ACC112 (cell line): ENCODE measurements around the gene UBXN4.
"Not testable (repeated sequence)": the region's sequence is repeated elsewhere in the genome, so short reads cannot be mapped to it uniquely, and the experiment has no call there.

Experiments
- H2AFZ ChIP-seq: fragments of 200-600 bp; sonication (generic); one replicate; pipeline ENCODE4 v1.6.0; 2017; ENCODE audit warnings: antibody characterized with exemption, low read length; ENCODE audit not compliant: unreplicated experiment
- H3K27ac ChIP-seq: fragments of 200-600 bp; sonication (generic); 2 replicates; pipeline ENCODE4 v1.5.1; 2014; ENCODE audit warnings: low read depth, mild to moderate bottlenecking, antibody characterized with exemption, low read length, moderate library complexity
- H3K27me3 ChIP-seq: fragments of 200-600 bp; sonication (generic); 2 replicates; pipeline ENCODE4 v1.6.1; 2014; ENCODE audit warnings: mild to moderate bottlenecking, antibody characterized with exemption, low read length, moderate library complexity, mixed read lengths; ENCODE audit not compliant: insufficient read depth
- H3K36me3 ChIP-seq: fragments of 200-600 bp; sonication (generic); 2 replicates; pipeline ENCODE4 v1.6.1; 2016; ENCODE audit warnings: mild to moderate bottlenecking, antibody characterized with exemption, low read length, moderate library complexity, mixed read lengths; ENCODE audit not compliant: insufficient read depth
- H3K4me1 ChIP-seq: fragments of 200-600 bp; sonication (generic); one replicate; pipeline ENCODE4 v1.6.1; 2016; ENCODE audit warnings: low read length, mixed read lengths; ENCODE audit not compliant: insufficient read depth, unreplicated experiment, control insufficient read depth
- H3K4me3 ChIP-seq: fragments of 200-600 bp; sonication (generic); 2 replicates; pipeline ENCODE4 v1.5.1; 2014; ENCODE audit warnings: mild to moderate bottlenecking, low read depth, low read length
- H3K79me2 ChIP-seq: fragments of 200-600 bp; sonication (generic); one replicate; pipeline ENCODE4 v1.6.0; 2016; ENCODE audit warnings: low read length; ENCODE audit not compliant: control insufficient read depth, unreplicated experiment, insufficient read depth

Gene UBXN4

DNA sequence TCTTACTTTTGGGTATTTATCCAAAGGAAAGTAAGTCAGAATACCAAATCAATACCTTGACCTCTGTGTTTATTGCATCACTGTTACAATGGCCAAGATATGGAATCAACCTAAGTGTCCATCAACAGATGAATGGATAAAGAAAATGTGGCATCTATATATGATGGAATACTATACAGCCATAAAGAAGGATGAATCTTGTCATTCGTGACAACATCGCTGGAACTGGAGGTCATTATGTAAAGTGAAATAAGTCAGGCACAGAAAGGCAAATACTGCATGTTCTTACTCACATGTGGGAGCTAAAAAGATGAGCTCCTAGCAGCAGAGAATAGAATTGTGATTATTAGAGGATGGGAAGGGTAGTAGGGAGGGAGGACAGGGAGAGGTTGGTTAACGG, 60.7 kb downstream of the UBXN4 start:
- H3K27me3 ChIP-seq = no peaks in the 10 kb centered on the region
- H3K4me3 ChIP-seq = no peak overlapping the region
- H2AFZ ChIP-seq = no peak overlapping the region

DNA sequence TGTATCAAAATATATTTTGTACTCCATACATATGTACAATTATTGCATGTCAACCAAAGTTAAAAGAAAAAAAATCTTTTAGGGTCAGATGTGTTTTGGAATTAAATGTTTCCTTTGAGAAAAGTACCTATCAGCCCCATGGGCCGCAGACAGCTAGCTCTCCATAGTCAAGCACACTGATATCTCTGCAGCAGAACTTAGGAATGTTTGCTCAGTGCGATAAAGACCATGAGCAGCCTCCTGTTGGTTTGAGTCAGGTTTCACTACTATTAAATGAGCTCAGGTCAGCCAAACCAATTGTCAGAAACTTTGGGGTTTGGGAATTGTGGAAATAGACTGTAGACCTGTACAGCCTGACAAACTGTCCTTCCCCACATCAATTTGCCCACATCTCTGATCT, 61.6 kb downstream of the UBXN4 start:
- Histone ChIP-seq H3K4me1 (no peaks in the 10 kb centered on the region), H3K36me3 (no peaks in the 10 kb centered on the region), H3K4me3 (no peak overlapping the region), H3K79me2 (no peaks in the 10 kb centered on the region), H2AFZ (no peak overlapping the region), H3K27me3 (no peaks in the 10 kb centered on the region; the same call in 1 of the 2 replicates), H3K27ac (no peak overlapping the region)

More for the DNA sequence above, 60.7 kb downstream of the UBXN4 start:
- no peaks in the 10 kb centered on the region for H3K79me2 ChIP-seq
- H3K36me3 ChIP-seq = no peaks in the 10 kb centered on the region
- no peak overlapping the region for H3K27ac ChIP-seq
- H3K4me1 ChIP-seq = no peaks in the 10 kb centered on the region

DNA sequence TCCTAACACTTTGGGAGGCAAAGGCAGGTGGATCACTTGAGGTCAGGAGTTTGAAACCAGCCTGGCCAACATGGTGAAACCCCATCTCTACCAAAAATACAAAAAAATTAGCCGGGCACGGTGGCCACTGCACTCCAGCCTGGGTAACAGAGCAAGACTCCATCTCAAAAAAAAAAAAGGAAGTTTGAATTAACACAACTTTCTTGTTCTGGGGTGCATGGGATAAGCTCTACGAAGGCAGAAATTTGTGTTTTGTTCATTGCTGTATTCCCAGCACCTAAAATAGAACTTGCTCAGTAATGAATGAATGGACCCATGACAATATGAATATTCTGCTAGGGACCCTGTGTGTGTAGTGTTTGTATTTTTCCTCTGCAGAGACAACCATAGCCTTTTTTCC, 66.2 kb downstream of the UBXN4 start:
- not testable (repeated sequence) for H3K27me3 ChIP-seq, H3K4me3 ChIP-seq, H3K79me2 ChIP-seq, H3K27ac ChIP-seq, H2AFZ ChIP-seq, H3K36me3 ChIP-seq, H3K4me1 ChIP-seq

DNA sequence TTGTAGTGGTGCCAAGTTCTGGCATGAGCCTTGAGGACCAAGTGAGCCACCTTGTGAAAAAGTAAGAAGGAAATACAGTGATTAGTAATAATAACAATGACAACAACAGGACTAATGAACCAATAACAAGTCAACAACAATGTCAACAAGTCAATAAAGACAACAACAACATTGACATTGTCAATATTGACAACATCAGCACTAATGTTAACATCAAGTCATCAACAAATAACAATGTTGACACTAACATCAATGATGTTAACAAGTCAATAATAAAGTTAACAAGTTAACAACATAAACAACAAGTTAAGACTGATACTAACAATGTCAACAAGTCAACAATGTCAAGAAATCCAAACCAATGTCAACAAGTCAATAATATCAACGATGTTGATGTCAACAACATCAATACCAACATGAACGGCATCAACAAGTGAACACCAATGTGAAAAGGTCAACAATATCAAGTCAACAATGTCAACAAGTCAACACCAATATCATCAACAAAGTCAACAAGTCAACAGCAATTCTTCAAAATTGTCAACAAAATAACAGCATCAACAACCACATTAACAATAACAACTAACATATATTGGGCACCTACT, 71.4 kb downstream of the UBXN4 start:
- H3K79me2 ChIP-seq = no peaks in the 10 kb centered on the region
- no peaks in the 10 kb centered on the region for H3K36me3 ChIP-seq
- no peak overlapping the region for H3K27ac ChIP-seq
- no peak overlapping the region for H3K4me3 ChIP-seq
- H3K4me1 ChIP-seq = no peaks in the 10 kb centered on the region
- no peak overlapping the region for H2AFZ ChIP-seq
- H3K27me3 ChIP-seq = peaks cover 3% of the 10 kb centered on the region; the same call in 1 of the 2 replicates

DNA sequence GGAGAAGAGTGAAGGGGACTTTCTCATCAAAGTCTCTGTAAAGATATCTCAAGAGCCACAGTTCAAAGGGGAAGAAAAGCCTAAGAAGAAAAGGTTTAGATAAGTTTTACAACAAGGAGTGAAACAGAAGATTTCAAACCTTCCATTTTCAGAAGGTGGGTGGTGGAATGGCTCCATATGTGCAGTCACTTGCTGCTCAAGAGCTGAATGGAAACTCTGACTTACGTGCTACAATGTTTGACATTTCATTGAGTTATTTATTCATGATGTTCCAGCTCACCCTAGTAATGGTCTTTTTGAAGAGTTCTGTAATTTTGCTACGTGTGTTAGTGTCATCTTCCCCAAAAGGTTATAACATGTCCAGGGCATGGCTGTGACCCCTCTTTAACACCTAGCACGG, 73.6 kb downstream of the UBXN4 start:
- Histone ChIP-seq H3K4me3 (no peak overlapping the region), H3K79me2 (no peaks in the 10 kb centered on the region), H3K27ac (no peak overlapping the region), H2AFZ (no peak overlapping the region), H3K36me3 (no peaks in the 10 kb centered on the region), H3K4me1 (peaks cover 5% of the 10 kb centered on the region), H3K27me3 (peaks cover 3% of the 10 kb centered on the region; the same call in 1 of the 2 replicates)

DNA sequence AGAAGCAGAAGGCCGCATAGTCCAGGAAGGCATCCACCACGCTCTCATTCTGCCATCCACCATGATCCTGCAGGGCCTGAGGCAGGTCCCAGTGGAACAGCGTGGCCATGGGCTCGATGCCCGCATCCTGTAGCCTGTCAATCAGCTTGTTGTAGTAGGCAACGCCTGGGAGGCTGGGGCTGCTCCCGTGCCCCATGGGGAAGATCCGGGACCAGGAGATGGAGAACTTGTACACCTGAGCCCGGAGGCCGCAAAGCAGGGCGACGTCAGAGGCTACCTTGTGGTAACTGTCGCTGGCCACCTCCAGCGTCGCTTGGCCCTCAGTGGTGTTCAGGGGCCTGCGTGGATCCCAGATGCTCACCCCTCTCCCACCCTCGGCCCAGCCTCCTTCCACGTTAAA, 75.8 kb downstream of the UBXN4 start:
- Histone ChIP-seq H3K27me3 (peaks cover 7% of the 10 kb centered on the region; the same call in 1 of the 2 replicates), H3K4me3 (no peak overlapping the region), H2AFZ (no peak overlapping the region), H3K79me2 (no peaks in the 10 kb centered on the region), H3K4me1 (peaks cover 6% of the 10 kb centered on the region), H3K27ac (no peak overlapping the region), H3K36me3 (no peaks in the 10 kb centered on the region)

DNA sequence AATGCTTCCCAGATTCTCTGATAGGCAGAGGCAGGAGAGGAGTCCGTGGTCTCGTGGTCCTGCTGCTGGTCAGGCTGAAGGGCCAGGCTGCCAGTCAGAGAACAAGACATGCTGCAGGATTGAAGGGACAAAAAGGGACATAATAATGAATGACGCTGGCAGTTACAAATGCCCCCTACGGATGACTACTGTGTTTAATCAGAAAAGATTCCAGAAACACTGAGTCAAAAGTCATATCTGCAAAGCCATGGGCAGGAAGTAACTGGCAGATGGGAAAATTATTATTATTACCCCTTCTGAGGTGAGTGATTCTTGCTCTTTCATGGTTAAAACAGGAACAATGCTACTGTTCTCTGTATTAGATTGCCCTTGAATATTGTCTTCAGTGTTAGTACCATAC, 76.3 kb downstream of the UBXN4 start:
- H3K36me3 ChIP-seq = no peaks in the 10 kb centered on the region
- H2AFZ ChIP-seq = no peak overlapping the region
- no peak overlapping the region for H3K27ac ChIP-seq
- peaks cover 6% of the 10 kb centered on the region for H3K4me1 ChIP-seq
- peaks cover 7% of the 10 kb centered on the region; the same call in 1 of the 2 replicates for H3K27me3 ChIP-seq
- H3K79me2 ChIP-seq = no peaks in the 10 kb centered on the region
- no peak overlapping the region for H3K4me3 ChIP-seq

DNA sequence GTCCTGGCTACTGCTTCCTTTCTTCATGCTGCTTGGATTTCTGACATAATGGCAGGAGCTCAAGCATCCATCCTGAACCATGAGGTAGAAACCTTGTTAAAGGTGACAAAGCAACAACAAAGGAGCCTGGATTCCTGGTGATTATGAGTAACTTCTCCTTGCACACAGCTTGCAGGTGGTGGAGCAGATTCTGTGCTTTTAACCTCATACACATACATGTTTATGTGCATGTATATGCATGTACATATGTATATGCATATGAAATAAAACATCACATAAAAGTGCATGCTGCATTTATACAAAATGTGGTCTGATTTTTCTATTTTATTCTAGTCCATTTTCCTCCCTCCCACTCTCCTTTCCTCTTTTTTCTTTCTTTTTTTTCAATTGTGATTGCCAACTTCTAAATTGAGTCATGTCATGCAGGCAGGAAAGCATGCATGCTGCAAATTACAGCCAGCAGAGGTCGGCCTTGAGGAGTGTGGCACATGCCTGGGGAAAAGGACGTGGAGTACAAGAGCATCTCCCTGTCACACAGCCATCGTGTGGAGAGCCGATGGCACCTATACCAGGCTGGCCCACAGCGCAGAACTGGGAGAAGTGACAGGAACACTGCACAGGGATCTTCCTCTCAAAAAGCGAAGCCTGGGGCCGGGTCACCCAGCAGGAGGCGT, 77.4 kb downstream of the UBXN4 start:
- Histone ChIP-seq H3K4me3 (no peak overlapping the region), H3K4me1 (peaks cover 6% of the 10 kb centered on the region), H3K27me3 (peaks cover 7% of the 10 kb centered on the region; the same call in 1 of the 2 replicates), H3K27ac (no peak overlapping the region), H3K79me2 (no peaks in the 10 kb centered on the region), H2AFZ (no peak overlapping the region), H3K36me3 (no peaks in the 10 kb centered on the region)

DNA sequence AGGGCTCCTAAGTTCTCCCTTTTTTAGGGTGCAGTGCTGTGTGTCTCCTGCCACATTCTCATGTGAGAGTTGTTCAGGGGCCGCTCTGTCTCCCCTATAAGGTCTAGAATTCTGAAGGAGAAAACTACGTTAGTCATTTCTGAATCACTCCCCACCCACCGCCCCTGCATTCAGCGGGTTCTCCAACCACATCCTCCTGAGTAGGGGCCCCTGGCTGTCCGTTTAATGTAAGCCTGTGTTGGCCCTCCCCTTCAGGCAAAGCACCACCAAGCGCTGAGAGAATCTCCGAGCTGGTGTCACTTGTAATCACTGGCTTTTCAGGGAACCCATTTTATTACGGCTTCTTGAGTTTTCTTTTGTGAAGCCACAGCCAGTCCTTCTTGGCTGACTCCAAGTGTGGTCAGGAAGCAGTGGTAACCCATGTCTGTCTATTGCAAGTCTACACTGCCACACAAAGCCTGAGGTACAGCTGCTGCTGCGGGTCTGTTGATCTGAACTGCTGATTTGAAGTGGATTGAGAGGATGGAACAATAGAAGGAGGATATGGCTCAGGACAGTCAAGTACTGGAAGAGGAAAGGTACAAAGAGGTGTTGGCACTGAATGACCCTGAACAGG, 78.5 kb downstream of the UBXN4 start:
- H3K27me3 ChIP-seq = peaks cover 7% of the 10 kb centered on the region; the same call in 1 of the 2 replicates
- no peaks in the 10 kb centered on the region for H3K79me2 ChIP-seq
- peaks cover 6% of the 10 kb centered on the region for H3K4me1 ChIP-seq
- H3K36me3 ChIP-seq = no peaks in the 10 kb centered on the region
- H3K4me3 ChIP-seq = no peak overlapping the region
- no peak overlapping the region for H2AFZ ChIP-seq
- H3K27ac ChIP-seq = no peak overlapping the region

DNA sequence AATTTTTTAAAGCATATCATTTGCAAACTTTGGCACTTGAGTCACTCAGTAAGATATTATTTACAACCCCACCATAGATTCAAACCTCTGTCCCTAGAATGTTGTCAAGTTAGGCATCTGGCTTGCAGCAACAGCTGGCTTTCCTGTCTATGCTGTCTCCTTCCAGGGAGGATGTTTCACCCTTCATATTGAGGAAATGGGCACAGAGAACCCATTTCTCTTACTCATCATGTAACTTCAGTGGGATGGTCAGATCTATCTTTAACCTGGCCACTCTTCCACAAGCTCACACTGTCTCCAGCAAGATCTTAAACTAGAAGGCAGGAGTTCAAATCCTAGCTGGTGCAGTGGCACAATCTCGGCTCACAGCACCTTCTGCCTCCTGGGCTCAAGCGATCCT, 79.5 kb downstream of the UBXN4 start:
- Histone ChIP-seq H3K36me3 (no peaks in the 10 kb centered on the region), H3K27ac (no peak overlapping the region), H2AFZ (no peak overlapping the region), H3K4me3 (no peak overlapping the region), H3K79me2 (no peaks in the 10 kb centered on the region), H3K4me1 (peaks cover 6% of the 10 kb centered on the region), H3K27me3 (peaks cover 7% of the 10 kb centered on the region; the same call in 1 of the 2 replicates)

DNA sequence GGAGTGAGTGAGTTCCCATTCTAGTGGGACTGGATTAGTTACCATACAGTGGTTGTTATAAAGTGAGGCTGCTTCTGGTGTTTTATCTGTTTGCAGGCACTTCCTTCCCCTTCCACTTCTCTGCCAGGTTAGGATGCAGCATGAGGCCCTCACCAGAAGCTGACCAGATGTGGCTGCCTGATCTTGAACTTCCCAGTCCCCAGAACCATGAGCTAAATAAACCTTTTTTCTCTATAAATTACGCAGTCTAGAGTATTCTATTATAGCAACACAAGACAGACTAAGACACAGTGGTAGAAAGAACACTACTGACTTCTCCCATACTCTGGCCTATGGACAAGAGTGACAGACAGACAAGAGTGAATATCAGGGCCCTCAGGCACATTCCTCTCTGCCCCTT, 81.2 kb downstream of the UBXN4 start:
- Histone ChIP-seq H3K79me2 (no peaks in the 10 kb centered on the region), H2AFZ (no peak overlapping the region), H3K27ac (no peak overlapping the region), H3K4me1 (peaks cover 6% of the 10 kb centered on the region), H3K27me3 (peaks cover 7% of the 10 kb centered on the region; the same call in 1 of the 2 replicates), H3K4me3 (no peak overlapping the region), H3K36me3 (no peaks in the 10 kb centered on the region)
